HG02852 (cell line): Measurements from ENCODE around the gene PADI2.

Experiments used
- ATAC-seq: cut with Tn5 transposase; IDR thresholded peaks from one replicate; pipeline ENCODE4 v1.9.1; 2021; ENCODE audit warnings: mild to moderate bottlenecking, moderate library complexity; ENCODE audit not compliant: unreplicated experiment

Gene PADI2

GRCh38 chr1:17116643-17117042, 2.6 kb downstream of the PADI2 start:
- ATAC-seq = no peak

- ATAC-seq = no peak
Observed at GRCh38 chr1:17113963-17114362, 5.3 kb downstream of the PADI2 start.

- ATAC-seq = no peak
Observed at GRCh38 chr1:17112496-17113236, 6.6 kb downstream of the PADI2 start.

GRCh38 chr1:17112076-17112475, 7.2 kb downstream of the PADI2 start:
- no peak for ATAC-seq

GRCh38 chr1:17110555-17110926, 8.7 kb downstream of the PADI2 start:
- ATAC-seq = no peak

GRCh38 chr1:17109892-17110554, 9.2 kb downstream of the PADI2 start:
- ATAC-seq = no peak

- ATAC-seq = no peak
Observed at GRCh38 chr1:17108786-17109185, 10.5 kb downstream of the PADI2 start.

GRCh38 chr1:17108360-17108759, 10.9 kb downstream of the PADI2 start:
- no peak for ATAC-seq

- no peak for ATAC-seq
Observed at GRCh38 chr1:17104782-17105181, 14.5 kb downstream of the PADI2 start.

- no peak for ATAC-seq
Observed at GRCh38 chr1:17102232-17102631, 17.0 kb downstream of the PADI2 start.

- ATAC-seq = no peak
Observed at GRCh38 chr1:17101261-17101660, 18.0 kb downstream of the PADI2 start.

- ATAC-seq = no peak
Observed at GRCh38 chr1:17099616-17100340, 19.5 kb downstream of the PADI2 start.

- no peak for ATAC-seq
Observed at GRCh38 chr1:17098446-17099317, 20.6 kb downstream of the PADI2 start.

- no peak for ATAC-seq
Observed at GRCh38 chr1:17097787-17098186, 21.5 kb downstream of the PADI2 start.

GRCh38 chr1:17097147-17097546, 22.1 kb downstream of the PADI2 start:
- ATAC-seq = no peak

GRCh38 chr1:17096584-17096983, 22.7 kb downstream of the PADI2 start:
- ATAC-seq = no peak

GRCh38 chr1:17095141-17095540, 24.1 kb downstream of the PADI2 start:
- ATAC-seq = no peak

GRCh38 chr1:17094664-17095063, 24.6 kb downstream of the PADI2 start:
- ATAC-seq = no peak

GRCh38 chr1:17093822-17094393, 25.3 kb downstream of the PADI2 start:
- no peak for ATAC-seq

- ATAC-seq = no peak
Observed at GRCh38 chr1:17091252-17091651, 28.0 kb downstream of the PADI2 start.

GRCh38 chr1:17089506-17089905, 29.7 kb downstream of the PADI2 start:
- ATAC-seq = no peak
